CD4-positive, alpha-beta T cell treated with Interleukin-2 at 100 ng/mL for 4 hours (primary cell): ENCODE results near the gene PTHLH.

Experiments
- DNase-seq: peaks from one replicate; pipeline ENCODE4 v3.0.0-alpha.2; 2020; ENCODE audit warnings: low spot score

PTHLH gene

GRCh38 chr12:27974735-27975221 is 2.2 kb upstream of the PTHLH start:
- DNase-seq = no peak

GRCh38 chr12:27973487-27973890 is 956 bp upstream of the PTHLH start:
- no peak for DNase-seq

- no peak for DNase-seq
Observed at GRCh38 chr12:27971606-27972005, 927 bp downstream of the PTHLH start.

- DNase-seq = no peak
Observed at GRCh38 chr12:27971121-27971489, 1.4 kb downstream of the PTHLH start.

- no peak for DNase-seq
Observed at GRCh38 chr12:27970401-27971120, 2.0 kb downstream of the PTHLH start.

GRCh38 chr12:27969624-27970400 is 2.7 kb downstream of the PTHLH start:
- DNase-seq = peak; percentile 20

GRCh38 chr12:27968972-27969623 is 3.4 kb downstream of the PTHLH start:
- DNase-seq = no peak

GRCh38 chr12:27967551-27968054 is 4.9 kb downstream of the PTHLH start:
- DNase-seq = no peak

- no peak for DNase-seq
Observed at GRCh38 chr12:27966870-27967269, 5.7 kb downstream of the PTHLH start.

- no peak for DNase-seq
Observed at GRCh38 chr12:27965966-27966365, 6.6 kb downstream of the PTHLH start.

GRCh38 chr12:27965411-27965810 is 7.1 kb downstream of the PTHLH start:
- DNase-seq = no peak

GRCh38 chr12:27964123-27964522 is 8.4 kb downstream of the PTHLH start:
- no peak for DNase-seq

GRCh38 chr12:27960821-27961220 is 11.7 kb downstream of the PTHLH start:
- no peak for DNase-seq

GRCh38 chr12:27958675-27959074 is 13.9 kb downstream of the PTHLH start:
- no peak for DNase-seq

GRCh38 chr12:27957366-27957765 is 15.2 kb downstream of the PTHLH start:
- no peak for DNase-seq

- no peak for DNase-seq
Observed at GRCh38 chr12:27953817-27954216, 18.7 kb downstream of the PTHLH start.

- DNase-seq = no peak
Observed at GRCh38 chr12:27953348-27953747, 19.2 kb downstream of the PTHLH start.

- DNase-seq = no peak
Observed at GRCh38 chr12:27952510-27952909, 20.0 kb downstream of the PTHLH start.

GRCh38 chr12:27951898-27952297 is 20.6 kb downstream of the PTHLH start:
- DNase-seq = no peak

- DNase-seq = no peak
Observed at GRCh38 chr12:27946421-27946820, 26.1 kb downstream of the PTHLH start.

- DNase-seq = peak; percentile 78
Observed at GRCh38 chr12:27940756-27941402, 31.7 kb downstream of the PTHLH start.

- DNase-seq = no peak
Observed at GRCh38 chr12:27940245-27940644, 32.3 kb downstream of the PTHLH start.
